Activated CD4-positive, alpha-beta T cell treated with anti-CD3 and anti-CD28 coated beads, Interleukin-10, Interleukin-2, amounts not matched to agents 100 ng/mL and 50 ng/mL, durations not matched to agents 16 hours and 8 hours (primary cell): Measurements from ENCODE around the gene CXXC4.
A peak's percentile ranks its signal among the peaks of the same experiment; 100 is the strongest.

Source experiments
- DNase-seq: peaks from one replicate; pipeline ENCODE4 v3.0.0-alpha.2; 2020

The CXXC4 gene

DNA sequence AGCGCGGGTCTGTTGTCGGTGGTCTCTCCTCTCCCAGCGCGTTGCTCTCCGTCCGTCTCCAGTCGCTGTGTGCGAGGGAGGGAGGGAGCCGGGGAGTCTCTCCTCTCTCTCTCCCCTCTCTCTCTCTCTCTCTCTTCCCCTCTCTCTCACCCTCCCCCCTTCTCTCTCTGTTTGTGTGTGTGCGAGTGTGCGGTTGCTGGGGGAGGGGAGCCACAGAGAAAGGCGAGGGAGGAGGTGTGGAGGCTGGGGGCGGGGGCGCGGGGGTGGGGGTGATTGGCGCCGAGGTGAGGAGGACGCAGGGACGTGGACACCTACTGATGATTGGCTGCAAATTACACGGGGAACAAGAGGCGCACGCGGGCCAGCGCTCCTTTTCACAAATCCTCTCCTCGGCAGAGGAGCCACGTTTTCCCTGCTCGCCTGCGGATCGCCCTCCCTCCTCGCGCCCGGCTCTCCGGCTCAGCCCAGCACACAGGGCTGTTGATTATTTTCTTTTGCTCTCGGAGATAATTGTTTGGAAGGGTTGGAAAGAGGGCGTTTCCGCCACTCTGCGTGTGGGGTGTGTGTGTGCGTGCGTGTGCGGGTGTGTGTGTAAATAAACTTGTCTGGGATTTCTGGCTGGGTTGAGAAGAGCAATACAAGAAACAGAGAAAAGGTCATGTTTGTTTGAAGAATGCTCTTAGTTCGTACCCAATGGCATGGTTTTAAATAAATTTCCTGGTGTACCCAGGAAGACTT lies at the start of gene CXXC4:
CXXC4 (minus strand) TSS at position 73 of the 738 bp plus-strand sequence. CDS start 3,092 bp downstream, outside the sequence.
- peak; percentile 32 for DNase-seq

DNA sequence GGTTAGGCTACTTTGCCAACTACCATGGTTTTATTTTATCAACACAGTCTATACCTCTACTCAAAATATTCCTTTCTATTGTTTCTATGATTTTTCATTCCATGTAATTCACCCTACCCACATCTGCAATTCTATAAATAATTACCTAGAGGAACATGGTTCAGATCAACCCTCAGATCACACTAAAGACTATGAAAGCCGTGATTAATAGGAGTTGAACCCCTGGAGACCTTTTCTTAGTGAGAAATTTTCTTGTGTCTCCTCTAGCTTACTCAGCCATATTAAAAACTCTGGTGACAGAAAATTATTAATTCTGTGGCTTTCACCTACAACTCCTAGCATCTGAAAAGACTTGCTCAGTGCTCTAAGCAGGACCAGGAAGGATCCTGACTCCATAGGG lies 38.5 kb upstream of the CXXC4 start:
- no peak for DNase-seq

DNA sequence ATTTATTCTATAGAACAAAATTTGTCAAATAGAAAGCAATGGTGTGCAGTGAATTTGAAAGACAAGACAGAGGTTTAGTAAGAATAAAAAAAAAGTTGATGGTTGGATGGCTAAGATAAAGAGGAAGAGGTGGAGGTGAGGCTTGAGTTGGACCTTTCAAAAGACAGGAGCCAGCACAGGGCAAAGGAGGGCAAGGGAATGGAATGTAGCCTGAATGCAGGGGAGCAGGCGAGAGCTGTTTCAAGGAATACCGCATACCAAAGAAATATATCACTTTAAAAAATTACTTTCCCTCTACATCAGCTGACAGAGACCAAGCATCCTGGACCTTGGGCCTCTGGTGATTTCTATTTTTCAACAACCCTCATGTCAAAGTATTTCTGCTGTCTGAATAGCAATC lies 38.0 kb upstream of the CXXC4 start:
- no peak for DNase-seq

DNA sequence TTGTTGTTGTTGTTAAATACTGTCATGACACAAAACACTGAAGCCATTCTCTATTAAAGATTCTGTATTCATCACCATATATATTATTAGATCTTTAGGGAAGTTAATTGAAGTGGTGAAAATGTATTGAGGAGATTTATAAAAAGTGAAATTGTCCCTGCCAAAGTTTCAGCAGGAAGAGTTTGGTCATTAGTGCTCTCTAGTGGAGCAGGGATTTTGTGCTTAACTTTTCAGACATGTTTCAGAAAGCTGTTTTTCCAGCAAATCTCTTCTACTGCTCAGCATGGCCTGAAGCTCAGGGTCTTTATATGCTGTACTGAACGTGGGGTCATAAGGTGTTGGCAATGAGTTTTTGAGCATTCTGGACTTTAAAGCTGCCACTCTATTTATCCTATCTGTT lies 36.7 kb upstream of the CXXC4 start:
- DNase-seq = no peak

DNA sequence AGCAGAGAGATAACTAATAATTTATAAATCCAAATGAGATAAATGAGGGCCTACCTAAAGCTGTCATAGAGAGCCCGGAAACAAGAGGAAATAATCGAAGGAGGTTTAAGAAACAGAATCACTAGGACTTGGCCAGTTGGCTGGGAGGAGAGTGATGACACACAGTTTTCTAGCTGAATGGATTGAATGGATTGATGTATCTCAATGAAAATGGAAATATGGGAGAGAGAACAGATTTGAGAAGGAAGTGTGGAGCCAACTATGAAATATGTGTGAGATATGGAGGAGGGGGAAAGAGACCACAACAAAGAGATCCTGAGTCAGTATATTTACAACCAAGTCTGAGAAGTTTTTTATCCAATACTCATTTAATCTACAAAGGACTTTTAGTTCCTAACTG lies 35.7 kb upstream of the CXXC4 start:
- no peak for DNase-seq

DNA sequence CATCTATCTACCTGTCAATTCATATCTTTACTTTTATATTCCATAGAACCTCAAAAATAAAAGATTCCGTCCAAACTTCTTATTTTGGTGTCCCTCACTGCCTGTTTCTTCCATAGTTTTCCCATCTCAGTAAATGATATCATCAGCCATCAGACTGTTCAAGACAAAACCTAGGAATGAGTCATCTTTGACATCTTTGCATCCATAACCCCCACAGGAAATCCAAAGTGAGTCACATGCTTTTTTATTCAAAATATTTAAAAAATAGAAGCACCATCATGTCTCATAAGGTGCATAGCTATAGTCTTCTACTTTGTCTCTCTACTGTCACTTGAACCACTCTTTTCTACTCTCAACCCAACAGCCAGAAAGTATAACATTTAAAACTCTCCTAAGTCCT lies 29.9 kb upstream of the CXXC4 start:
- no peak for DNase-seq

GRCh38 chr4:104524026-104524425 lies 29.3 kb upstream of the CXXC4 start:
- no peak for DNase-seq

- DNase-seq = no peak
Measured at GRCh38 chr4:104519588-104519987, 24.9 kb upstream of the CXXC4 start.

DNA sequence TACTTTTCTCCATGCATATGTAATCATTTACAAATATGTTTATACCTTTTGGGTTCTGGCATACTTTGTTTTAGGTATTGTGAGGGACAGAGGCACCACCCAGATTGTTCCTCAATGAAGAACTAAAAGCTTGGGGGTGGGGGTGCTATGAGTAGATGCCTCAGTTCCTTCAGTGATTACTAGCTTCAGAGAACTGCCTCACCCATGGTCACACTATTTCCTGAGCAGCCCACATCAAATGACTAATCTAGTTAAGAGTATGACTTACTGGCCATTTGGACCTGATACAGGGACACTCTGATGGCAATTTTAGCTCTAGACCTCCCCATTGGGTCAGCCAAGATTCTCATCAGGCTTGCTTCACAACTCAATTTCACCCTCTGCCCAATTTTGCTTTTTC lies 22.2 kb upstream of the CXXC4 start:
- no peak for DNase-seq

DNA sequence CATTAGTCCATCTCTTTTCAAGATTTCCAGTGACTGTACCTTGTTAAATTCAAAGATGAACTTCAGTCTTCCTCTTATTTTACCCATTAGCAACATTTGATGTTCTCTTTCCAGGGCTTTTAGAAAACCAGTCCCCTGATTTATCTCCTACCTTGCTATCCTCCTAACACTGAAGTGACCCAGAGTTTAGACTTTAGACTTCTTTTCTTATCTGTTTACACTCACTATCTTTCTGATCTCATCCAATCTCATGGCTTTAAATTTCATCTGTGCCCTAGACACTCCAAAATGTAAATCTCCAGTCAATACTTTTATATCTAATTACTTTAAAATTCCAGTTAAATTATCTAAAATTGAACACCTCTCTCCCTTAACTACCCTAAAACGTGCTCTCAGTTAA lies 13.5 kb upstream of the CXXC4 start:
- DNase-seq = no peak

GRCh38 chr4:104507112-104507511 lies 12.4 kb upstream of the CXXC4 start:
- no peak for DNase-seq

GRCh38 chr4:104504536-104504935 lies 9.8 kb upstream of the CXXC4 start:
- no peak for DNase-seq

GRCh38 chr4:104502471-104502870 lies 7.8 kb upstream of the CXXC4 start:
- DNase-seq = no peak

- no peak for DNase-seq
Measured at GRCh38 chr4:104501290-104501689, 6.6 kb upstream of the CXXC4 start.

DNA sequence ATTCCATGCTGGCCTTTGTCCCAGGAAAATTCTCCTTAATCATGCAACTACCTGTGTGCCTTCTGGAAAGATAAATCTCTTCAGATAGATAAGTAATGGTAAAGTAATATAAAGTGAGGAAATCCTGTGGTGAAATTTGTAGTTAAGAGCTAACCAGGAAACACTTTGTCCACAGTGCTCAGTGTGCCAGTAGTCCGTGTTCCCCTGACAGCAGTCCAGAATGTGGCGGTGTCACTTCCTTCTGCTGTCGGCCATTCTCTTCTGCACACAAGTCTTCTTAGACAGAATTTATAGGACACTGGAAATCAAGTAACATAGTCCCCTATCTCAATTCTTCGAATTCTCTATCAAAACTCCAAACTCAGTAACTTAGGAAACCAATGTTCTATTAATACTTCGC lies 5.7 kb upstream of the CXXC4 start:
- no peak for DNase-seq

GRCh38 chr4:104494185-104494584 lies 509 bp downstream of the CXXC4 start:
- DNase-seq = no peak

DNA sequence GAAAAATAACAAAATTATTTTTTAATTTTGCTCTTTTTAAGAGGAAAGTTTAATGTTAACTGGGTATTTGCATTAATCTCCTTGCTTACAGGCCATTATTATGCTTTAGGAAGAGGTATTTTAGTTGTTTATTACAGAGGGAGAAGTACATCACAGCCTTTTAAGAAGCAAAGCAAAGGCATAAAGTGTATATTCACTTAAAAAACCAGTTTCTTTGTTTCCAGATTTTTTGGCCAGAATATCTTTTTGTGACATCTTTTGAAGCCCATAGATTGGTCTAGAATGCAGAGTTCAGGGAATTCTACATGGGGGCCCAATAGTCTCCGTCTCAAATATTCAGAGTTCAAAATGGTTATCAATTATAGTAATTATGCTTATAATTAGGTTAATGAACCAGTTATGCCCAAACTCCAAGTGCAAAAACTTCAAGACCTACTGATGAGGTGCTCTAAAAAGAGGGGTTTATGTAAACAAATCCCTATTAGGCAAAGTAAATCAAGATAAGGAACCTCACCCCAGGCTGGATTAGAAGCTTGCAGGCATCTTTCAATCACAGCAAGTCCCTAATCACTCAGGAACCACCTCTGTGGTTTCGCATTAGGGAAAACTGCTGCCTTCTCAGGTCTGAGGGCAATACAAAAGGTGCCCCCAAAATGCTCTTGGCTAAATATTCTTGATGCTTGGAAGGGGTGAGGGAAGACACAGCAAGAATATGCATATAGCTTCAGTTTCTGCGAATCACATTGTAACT lies 1.4 kb downstream of the CXXC4 start:
- no peak for DNase-seq

DNA sequence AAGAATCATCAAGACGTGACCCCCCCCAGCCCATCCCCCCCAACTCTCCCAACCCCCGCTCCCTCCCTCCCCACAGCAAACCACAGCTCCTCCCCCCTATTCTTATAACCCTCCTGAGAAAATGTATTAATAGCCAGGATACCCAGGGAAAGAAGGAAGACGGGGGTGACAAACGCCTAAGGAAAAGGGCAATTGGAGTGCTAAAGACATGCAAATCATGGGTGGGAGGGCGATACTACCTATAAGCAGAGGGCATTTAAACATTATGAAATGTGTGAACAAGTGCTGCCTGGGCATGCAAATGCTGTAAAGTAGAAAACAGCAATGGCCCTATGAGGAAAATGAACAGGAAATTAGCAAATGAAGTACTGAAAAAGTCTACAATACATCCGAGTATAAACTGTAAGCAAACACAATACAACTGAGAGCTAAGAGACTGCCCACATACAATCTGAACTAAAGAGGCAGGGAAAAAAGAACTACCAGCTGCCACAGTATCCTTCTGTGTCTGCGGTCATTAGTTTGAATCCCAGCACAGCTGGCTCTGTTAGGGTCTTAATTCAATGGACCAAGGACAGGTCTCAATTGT lies 2.4 kb downstream of the CXXC4 start:
- DNase-seq = no peak

- peak; percentile 18 for DNase-seq
Measured at GRCh38 chr4:104491481-104492182, 3.1 kb downstream of the CXXC4 start.

DNA sequence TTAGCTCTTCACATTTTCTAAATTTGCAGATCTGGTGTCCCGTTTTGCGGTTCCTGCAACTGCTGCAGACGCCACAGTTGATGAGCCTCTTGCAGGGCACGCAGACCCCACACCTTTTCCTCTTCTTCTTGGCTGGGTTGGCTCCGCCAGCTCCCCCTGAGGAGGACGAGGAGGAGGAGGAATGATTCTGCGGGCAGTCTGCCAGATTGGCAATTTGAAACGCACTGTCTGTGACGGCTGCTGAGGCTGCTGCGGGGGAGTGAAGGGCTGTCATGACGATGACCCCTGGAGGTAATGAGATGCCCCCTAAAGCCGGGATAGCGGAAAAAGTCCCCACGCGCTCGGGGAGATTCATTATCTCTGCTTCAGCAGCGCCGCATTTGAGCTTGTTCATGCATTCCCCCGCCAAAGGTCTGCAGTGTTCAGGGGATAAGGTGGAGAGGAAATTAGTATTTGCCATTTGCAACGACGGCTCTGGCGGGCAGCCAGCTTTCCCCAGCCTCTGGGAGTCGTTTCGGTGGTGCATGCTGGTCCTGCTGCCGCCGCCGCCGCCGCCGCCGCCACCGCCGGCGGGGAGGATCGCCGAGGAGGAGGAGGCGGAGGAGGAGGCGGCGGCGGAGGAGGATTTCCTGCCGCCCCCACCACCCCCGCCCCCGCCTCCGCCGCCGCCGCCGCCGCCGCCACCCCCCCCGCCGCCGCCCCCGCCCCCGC lies 3.8 kb downstream of the CXXC4 start:
- DNase-seq = peak; percentile 47

DNA sequence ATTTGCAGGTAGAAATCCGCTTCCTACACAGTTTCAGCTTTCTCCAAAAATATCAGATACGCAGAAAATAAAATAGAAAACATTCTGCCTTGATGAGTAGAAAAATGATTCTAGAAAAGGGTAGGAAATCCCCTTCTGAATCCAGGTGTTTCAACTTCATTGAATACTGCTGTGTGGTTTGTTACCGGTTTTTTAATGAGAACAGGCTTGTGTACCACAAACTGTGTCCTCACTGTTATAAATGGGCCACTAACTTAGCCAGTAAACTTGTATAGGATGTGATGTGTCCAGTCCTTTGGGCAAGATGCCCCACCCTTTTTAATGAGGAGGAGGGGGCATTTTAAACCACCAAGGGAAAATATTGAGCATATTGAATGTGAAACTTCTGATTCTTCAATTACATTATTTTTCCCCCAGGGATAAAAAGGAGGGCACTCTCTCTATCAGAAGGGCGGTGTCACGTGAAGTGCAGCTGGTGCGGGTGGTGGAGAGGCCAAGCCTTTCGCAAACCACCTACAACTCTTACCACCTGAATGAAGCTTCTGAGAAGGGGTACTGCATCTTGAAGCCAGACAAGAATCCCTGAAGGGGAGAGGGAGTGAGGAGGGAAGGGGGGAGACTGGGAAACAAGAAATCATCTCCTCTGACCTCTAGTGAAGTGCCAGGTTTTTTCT lies 4.5 kb downstream of the CXXC4 start:
- DNase-seq = peak; percentile 4

- no peak for DNase-seq
Measured at GRCh38 chr4:104489731-104490095, 5.0 kb downstream of the CXXC4 start.
